Epithelial cell of prostate (primary cell): ENCODE data around the gene GRP.
"Not testable (repeated sequence)": the region's sequence is repeated elsewhere in the genome, so short reads cannot be mapped to it uniquely, and the experiment has no call there.

Experiments
- DNase-seq: peaks from one replicate; pipeline ENCODE4 v3.0.0-alpha.2; 2011; ENCODE audit warnings: low read depth, low spot score
- H3K27ac ChIP-seq: fragments of 450-650 bp; 2 replicates; pipeline ENCODE4 v1.5.1; 2017; ENCODE audit warnings: mild to moderate bottlenecking

The GRP gene

DNA sequence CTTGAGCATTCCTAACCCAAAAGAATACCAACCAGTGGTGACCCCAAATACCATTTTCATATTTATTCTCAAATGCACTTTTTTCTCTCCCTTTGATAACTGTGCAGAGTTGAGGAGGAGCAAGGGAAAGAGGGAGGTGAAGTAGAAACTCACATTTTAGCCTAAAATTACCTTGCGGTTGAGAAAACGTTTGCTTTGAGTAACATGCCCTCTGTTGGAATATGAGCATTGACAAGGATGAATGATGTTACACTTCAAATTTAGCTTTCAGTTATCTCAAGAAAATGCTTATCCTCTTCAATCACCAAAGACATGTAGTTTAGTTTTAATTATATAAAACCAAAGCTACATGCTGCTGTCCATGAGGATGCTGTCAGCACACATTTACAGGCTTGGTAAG, 2.4 kb downstream of the GRP start:
- no peak overlapping the region for H3K27ac ChIP-seq
- DNase-seq, result no peak

DNA sequence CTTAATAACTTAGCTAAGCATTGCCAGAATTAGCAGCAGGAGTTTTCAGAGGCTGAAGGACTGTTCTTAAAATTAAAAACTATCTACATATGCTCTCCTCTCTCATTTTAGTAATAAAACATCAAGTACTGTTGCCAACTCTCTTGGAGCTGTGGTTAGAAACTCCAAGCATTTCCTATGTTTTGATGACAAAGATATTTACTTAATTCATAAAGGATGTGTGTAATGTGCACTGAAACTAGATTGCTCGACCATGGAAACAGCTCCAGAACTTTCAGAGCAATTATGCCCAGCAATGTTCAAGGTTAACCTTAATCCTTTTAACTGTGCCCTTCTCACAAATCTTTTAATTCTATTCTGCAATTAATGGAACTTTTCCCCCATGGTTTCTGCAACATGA, 8.4 kb downstream of the GRP start:
- no peak for DNase-seq
- no peak overlapping the region for H3K27ac ChIP-seq

DNA sequence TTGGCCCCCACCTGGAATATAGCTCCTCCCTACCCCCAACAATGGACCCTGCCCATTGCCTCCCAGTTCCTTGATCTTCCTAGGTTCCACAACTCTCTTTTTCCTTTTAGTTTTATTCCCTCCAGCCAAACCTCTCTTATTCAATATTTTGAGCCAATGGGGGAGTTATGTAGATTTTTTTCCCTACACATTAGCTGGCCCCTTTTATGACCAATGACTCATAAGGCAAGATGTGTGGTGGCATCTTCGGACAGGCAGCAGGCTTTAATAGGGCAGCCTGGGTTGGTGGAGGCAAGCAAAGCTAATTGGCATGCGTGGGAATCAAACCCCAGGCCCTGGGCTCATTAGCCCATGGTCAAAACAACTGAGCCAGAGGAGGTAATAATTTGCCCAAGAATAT, 9.2 kb downstream of the GRP start:
- no peak for DNase-seq
- H3K27ac ChIP-seq, result no peak overlapping the region

DNA sequence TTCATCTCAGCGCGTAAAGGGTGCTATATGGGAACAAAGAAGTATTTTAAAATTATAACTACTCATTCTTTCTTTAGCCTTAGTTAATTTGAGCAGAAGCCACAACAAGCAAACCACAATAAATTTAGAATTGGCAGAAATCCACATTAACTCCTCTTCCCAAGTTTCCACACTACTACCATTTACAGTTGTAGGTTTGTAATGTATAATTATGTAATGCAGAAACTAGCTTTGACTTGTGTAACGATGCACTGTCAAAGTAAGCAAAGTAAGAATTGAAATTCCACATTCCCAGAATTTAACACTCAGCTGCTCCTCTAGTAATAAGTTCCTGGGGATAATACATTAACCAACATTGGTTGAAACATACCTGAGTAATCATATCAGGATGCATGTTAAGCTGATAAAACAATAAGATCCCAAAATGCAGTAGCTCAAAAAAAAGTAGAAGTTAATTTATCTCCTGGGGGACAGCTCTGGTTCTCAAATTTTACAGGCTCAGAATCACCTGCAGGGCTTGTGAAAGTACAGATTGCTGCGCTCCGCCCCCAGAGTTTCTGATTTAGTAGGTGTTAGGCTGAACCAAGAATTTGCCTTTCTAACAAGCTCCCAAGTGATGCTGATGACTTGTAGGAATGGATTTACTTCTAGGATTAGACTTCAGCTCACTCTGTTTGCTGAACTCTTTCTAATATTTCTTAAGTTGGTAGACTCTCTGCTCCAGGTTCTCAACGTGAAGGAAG, 9.9 kb downstream of the GRP start:
- H3K27ac ChIP-seq, result no peak overlapping the region
- DNase-seq, result no peak

DNA sequence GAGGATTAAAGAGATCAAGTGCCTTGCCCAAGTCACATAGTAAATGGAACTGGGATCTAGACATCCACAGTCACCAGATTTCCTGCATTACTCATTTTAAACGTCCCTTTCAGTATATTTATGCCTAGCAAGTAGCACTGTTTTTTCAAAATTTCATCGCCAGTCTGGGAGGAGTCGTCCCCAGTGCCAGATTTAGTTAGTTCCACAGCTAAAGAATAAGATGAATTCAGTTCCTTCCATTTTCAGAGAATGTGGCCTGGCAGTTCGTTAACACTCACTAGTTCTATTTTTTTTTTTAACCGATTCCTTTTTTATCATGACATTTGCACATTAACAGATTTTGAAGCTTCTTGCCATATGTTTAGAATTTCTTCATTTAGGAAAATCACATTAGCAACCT, 11.2 kb downstream of the GRP start:
- DNase-seq, result no peak
- H3K27ac ChIP-seq, result no peak overlapping the region

DNA sequence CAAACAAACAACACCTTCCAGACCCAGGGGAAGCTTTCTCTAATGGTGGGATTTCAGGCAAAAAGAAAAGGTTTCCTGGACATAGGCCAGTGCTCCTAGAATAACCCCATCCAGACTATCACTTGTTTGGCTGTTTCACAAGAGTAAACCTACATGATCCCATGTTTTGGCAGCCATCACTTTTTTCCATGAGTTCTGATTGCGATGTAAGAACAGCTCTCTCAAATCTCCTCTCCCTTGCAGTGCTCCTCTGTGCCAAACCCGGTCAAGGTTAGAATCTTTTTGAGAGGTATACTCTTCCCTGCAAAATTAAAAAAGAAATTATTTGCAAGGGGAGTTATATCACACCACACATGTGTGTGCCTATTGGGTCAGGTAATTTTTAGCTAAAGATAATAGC, 11.9 kb downstream of the GRP start:
- DNase-seq, result no peak
- H3K27ac ChIP-seq, result no peak overlapping the region

DNA sequence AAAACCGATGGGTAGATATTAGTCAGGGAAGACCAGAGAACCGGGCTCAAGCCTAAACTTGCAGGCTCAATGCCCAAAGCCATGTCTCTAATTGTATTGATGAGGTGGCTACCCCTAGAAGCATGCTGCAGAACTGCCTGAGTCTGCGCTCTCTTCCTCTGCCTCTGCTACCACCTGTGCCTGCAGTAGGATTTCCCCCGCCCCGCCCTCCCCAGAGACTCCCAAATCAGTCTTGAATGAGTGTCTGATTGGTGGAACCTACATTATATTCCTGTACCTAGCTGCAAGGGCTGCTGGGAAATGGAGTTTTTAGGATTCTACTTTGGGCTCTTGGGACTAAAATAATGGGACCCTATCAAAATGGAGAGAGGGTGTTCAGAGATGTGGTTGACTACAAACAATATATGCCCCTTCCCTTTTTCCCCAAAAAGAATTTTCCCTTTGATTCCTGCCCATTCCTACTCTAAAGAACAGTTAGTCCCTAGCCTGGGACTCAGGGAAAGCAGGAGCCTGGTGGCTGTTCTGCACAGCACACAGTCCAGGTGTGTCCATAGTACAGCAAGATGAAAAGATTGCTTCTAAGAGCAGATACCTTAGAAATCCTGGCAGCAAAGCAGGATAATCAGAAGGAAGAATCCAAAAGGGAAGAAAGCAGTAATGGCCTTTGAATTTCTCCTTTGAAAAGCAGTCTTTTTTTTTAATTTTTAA, 12.5 kb downstream of the GRP start:
- H3K27ac ChIP-seq, result peak overlapping the region; percentile 26
- no peak for DNase-seq

DNA sequence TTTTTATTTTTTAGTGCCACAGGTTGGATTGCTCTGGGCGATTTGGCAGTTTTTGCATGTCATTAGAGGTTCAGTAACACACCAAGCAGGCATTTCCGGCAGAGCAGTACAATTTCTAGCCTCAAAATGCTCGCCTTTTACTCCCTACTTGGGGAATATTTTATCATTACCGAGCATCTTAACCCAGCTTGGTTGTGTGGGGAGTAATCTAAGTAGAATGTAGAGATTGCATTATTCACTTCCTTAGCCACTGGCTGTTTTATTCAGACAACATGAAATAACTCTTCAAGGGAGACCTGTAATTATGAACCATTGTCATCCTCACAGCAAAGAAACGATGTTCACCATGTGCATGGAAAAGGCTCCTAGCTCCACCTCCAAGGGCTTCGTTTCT, 13.1 kb downstream of the GRP start:
- peak overlapping the region; percentile 26 for H3K27ac ChIP-seq
- no peak for DNase-seq

DNA sequence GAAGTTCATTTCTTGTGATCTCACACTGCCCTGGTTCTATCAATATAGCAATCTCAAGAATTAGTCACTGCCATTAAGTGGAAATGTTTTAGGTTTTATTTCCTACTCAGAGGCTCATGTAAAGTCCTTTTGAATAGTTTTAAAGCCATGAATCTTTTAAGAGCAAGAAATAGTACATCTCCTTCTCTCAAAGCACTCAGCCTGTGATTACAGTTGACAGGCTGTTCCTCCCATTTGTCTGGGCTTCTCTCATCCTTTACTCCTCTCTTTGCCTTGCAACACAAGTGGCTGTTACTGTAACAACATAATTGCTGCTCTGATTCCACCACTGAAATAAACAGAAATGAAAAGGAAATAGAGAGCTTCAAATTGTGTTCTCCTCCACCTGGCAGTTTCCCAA, 18.4 kb downstream of the GRP start:
- no peak overlapping the region for H3K27ac ChIP-seq
- DNase-seq, result no peak

DNA sequence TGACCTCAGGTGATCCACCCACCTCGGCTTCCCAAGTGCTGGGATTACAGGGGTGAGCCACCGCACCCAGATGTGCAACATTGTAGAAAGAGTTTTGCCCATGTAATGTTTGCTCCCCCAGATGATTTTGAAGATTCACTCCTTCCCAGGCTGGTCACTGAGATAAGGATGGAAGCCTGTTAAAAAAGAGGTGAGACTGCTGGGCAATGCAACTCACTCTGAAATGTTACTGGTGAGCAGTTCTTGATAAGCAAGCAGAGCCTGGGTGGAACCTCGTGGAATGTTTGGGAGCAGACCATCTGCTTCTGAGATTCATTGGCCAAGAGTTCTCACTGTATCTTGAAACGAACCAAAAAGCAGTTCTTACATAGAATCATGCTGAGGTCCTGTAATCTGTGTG, 19.7 kb downstream of the GRP start:
- DNase-seq, result no peak
- no peak overlapping the region for H3K27ac ChIP-seq

DNA sequence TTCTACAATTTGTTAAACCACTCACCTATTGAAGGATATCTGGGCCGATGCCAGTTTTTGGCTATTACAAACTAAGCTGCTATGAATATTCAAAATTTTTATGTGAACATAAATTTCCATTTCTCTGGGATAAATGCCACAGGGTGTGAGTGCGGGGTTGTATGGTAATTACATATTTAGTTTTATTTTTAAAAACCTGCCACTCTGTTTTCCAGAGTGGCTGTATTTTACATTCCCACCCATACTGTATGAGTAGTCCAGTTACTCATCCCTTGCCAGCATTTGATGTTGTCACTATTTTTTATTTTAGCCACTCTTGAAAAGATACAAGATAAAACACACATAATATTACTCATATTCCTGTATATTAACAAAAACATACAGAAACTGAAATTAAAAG, 22.9 kb downstream of the GRP start:
- no peak for DNase-seq
- H3K27ac ChIP-seq, result no peak overlapping the region

DNA sequence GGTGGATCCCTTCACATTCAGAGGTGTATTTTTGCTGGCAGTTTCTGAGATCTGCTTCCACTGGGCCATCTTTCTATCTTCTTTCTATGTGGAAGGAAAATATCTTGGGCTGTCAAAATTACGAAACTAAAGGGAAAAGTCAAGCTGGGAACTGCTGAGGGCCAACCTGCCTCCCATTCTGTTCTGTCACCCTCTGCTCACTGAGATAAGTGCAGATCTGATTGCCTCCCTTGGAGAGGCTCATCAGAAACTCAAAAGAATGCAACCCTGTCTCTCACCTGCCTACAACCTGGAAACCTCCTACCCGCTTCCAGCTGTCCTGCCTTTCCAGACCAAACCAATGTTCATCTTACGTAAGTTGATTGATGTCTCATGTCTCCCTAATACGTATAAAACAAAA, 26.8 kb downstream of the GRP start:
- DNase-seq, result no peak
- no peak overlapping the region for H3K27ac ChIP-seq

DNA sequence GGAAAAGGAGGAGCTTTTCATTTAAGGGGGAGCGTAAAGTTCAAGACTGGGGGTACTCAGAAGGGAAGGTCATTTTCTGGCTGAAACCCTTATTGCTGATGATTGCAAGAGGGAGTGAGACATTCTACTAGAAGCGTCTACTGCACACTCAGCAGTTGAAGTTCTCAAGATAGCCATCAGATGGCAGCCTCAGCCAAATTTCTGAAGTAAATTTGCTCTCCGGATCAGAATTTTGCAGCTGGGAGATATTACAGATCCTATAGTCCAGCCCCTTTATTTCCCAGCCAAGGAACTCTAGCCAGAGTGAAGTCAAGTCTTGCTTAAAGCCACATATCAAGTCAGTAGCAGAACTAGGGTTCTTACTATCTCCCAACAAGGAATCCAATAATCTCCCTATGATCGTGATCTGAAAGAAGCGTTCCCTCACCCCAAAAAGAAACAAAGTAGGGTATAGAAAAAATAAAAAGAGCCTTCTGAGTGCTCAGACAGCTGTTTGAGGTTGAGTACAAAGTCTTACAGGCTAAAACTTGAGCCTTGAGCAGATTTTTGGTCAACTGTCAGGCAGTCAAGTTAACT, 29.3 kb downstream of the GRP start:
- no peak overlapping the region for H3K27ac ChIP-seq
- no peak for DNase-seq

DNA sequence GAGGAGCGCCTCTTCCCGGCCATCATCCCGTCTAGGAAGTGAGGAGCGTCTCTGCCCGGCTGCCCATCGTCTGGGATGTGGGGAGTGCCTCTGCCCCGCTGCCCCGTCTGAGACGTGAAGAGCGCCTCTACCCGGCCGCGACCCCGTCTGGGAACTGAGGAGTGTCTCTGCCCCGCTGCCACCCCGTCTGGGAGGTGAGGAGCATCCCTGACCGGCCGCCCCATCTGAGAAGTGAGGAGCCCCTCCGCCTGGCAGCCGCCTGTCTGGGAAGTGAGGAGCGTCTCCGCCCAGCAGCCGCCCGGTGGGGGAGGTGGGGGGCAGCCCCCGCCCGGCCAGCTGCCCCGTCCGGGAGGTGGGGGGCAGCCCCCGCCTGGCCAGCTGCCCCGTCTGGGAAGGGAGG, 35.5 kb downstream of the GRP start:
- DNase-seq, H3K27ac ChIP-seq: not testable (repeated sequence)

DNA sequence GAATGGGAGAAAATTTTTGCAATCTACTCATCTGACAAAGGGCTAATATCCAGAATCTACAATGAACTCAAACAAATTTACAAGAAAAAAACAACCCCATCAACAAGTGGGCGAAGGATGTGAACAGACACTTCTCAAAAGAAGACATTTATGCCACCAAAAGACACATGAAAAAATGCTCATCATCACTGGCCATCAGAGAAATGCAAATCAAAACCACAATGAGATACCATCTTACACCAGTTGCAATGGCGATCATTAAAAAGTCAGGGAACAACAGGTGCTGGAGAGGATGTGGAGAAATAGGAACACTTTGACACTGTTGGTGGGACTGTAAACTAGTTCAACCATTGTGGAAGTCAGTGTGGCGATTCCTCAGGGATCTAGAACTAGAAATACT, 41.9 kb downstream of the GRP start:
- not testable (repeated sequence) for H3K27ac ChIP-seq, DNase-seq

DNA sequence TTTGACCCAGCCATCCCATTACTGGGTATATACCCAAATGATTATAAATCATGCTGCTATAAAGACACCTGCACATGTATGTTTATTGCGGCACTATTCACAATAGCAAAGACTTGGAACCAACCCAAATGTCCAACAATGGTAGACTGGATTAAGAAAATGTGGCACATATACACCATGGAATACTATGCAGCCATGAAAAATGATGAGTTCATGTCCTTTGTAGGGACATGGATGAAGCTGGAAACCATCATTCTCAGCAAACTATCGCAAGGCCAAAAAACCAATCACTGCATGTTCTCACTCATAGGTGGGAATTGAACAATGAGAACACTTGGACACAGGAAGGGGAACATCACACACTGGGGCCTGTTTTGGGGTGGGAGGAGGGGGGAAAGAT, 42.3 kb downstream of the GRP start:
- not testable (repeated sequence) for H3K27ac ChIP-seq, DNase-seq

DNA sequence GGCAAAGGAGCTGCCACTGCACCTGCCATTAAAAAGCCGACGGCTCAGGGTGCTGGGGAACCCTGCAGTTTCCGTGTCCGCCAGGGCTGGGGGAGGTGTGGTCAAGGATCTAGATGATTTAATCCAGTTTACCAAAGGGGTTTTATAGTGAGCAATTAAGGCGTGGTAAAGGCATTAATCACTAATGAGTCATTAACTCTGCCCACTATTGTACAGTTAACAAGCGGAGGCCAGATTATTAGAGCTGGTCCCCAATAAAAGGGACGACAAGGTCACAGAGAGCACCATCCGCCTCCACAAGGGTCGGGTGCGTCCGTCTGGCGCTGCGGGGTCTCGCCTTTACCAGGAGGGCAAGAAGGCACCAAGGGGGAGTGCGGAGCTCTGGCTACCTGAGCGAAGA, 43.7 kb downstream of the GRP start:
- no peak overlapping the region for H3K27ac ChIP-seq
- DNase-seq, result no peak

DNA sequence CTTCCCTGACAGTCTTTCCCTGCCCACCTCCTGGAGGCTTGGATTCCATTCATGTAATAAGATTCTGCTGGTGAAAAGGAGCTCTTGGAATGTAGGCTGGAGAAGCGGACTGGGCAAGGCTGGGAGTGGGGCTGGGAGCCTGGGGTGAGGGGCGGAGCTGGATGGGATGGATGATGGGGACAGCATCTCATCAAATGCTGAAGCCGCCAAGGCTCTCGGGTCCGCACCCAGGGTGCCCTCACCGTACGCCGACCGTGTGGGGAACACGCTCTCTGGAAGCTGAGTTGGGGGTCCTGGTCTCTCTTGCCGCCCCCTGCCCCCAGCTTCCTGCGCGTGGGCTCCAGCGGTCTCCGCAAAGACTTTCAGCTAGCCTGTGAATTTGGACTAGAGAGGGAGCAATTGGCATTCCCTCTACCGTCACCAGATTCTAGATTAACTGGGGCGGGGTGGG, 44.2 kb downstream of the GRP start:
- no peak overlapping the region for H3K27ac ChIP-seq
- DNase-seq, result no peak

DNA sequence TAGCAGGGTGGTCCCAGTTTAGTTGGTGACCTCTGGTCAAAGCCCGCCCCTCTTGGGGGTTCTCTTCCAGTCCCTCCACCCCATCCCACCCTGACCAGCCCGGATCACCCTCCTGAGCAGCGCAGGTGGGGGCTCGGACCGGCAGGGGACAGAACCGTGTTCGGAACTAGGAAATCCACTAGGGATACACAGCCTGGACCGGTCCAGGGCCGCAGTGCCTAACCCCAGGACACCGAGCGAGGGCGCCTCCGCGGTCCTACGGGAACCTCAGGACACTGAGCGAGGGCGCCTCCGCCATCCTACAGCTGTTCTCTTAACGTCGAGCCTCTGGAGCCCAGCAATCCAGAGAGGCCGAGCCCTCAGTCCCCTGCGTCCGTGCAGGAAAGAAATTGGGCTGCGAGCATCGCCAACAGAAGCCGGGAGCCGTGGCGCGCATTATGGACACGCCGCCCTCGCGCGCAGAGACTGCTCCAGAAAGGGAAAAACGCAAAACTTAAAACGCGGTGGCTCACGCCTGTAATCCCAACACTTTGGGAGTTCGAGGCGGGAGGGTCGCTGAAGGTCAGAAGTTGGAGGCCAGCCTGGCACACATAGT, 44.8 kb downstream of the GRP start:
- no peak overlapping the region for H3K27ac ChIP-seq
- DNase-seq, result no peak

DNA sequence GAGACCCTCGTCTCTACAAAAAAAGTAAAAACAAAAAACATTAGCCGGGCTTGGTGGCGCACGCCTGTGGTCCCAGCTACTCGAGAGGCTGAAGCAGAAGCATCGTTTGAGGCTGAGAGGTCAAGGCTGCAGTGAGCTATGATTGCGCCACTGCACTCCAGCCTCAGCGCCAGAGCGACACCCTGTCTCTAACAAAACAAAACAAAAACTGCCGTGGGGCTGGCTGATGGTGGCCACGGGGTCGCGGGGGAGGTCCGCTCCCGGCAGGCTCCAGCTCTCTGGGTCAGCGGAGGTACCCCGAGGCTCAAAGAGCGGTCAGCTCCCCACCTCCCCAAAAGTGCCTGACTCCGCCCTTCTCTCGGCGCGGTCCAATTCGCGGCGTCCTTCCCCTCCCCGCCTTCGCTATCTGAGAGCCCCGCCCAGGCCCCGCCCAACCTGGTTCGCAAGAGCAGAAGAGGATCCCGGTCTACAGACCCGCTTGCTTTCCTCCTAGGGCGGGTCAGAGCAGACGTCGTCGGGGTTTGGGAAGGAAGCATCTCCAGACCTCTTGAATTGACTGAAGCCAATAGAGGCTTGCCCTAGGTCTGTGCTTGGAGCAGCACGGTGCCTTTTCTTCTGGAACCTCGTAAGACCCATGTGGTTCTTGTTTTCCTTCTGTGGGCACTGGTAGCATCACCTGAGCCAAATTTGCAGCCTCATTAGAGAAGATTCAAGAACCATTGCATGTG, 45.5 kb downstream of the GRP start:
- no peak overlapping the region for H3K27ac ChIP-seq
- no peak for DNase-seq

DNA sequence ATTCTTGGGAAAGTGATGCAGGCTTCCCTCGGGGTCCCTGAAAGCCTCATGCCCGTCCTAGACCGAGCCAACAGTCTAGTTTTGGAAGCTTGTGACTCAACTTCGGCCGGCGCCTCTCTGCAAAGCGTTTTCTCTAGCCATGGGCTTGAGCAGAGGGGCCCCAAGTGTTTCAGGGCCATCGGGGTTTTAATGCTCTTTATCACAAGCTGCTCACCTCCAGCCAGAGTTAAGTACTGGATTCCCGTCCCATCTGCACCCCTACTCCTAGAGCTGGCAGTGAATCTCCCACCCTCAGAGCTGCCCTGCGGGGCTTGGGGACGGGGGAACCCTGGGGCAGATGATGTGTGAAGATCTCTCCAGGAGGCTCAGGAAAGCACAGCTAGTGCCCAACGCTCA, 46.0 kb downstream of the GRP start:
- DNase-seq, result no peak
- no peak overlapping the region for H3K27ac ChIP-seq
